Osteoblast (primary cell): Measurements from ENCODE around the gene DNAH8. TPM values are rescaled to one million over a fixed set of nuclear protein-coding genes. Genes with fewer than 3 reads are reported as not detected.
"Not testable (repeated sequence)": the region's sequence is repeated elsewhere in the genome, so short reads cannot be mapped to it uniquely, and the experiment has no call there.

ENCODE experiments used
- DNase-seq: peaks from one replicate; pipeline ENCODE4 v3.0.0; 2011; ENCODE audit warnings: low spot score, mixed read lengths; ENCODE audit not compliant: insufficient read length; ENCODE audit errors: missing footprints
- H2AFZ ChIP-seq: 2 replicates; pipeline ENCODE4 v1.6.0; 2011; ENCODE audit warnings: mild to moderate bottlenecking, low read length
- H3K27ac ChIP-seq: 2 replicates; pipeline ENCODE4 v1.5.1; 2011; ENCODE audit warnings: mild to moderate bottlenecking, low read depth, low read length, moderate library complexity
- H3K27me3 ChIP-seq: 2 replicates; pipeline ENCODE4 v1.6.0; 2012; ENCODE audit warnings: mild to moderate bottlenecking, control low read depth, inconsistent platforms, low read length, moderate library complexity; ENCODE audit not compliant: insufficient read depth
- H3K36me3 ChIP-seq: 2 replicates; pipeline ENCODE4 v1.5.1; 2011; ENCODE audit warnings: mild to moderate bottlenecking, low read length, control low read depth, moderate library complexity; ENCODE audit not compliant: insufficient read depth
- H3K4me1 ChIP-seq: 2 replicates; pipeline ENCODE4 v1.5.1; 2011; ENCODE audit warnings: mild to moderate bottlenecking, low read length, control low read depth, moderate library complexity; ENCODE audit not compliant: insufficient read depth
- H3K4me2 ChIP-seq: 2 replicates; pipeline ENCODE4 v1.6.0; 2011; ENCODE audit warnings: mild to moderate bottlenecking, low read length; ENCODE audit not compliant: insufficient read depth
- H3K4me3 ChIP-seq: fragments of 200-600 bp; sonication (generic); 3 replicates; pipeline ENCODE4 v1.5.1; 2012; ENCODE audit warnings: mild to moderate bottlenecking, low read length, inconsistent platforms; ENCODE audit not compliant: insufficient read depth
- H3K79me2 ChIP-seq: 2 replicates; pipeline ENCODE4 v1.6.0; 2012; ENCODE audit warnings: mild to moderate bottlenecking, low read length, control low read depth, inconsistent platforms; ENCODE audit not compliant: insufficient read depth
- H3K9me3 ChIP-seq: 2 replicates; pipeline ENCODE4 v1.5.1; 2011; ENCODE audit warnings: low read depth, low read length, control low read depth
- H4K20me1 ChIP-seq: 2 replicates; pipeline ENCODE4 v1.6.0; 2012; ENCODE audit warnings: mild to moderate bottlenecking, low read length, control low read depth; ENCODE audit not compliant: insufficient read depth
- CTCF ChIP-seq: IDR thresholded peaks from 2 replicates; pipeline ENCODE4 v1.5.1; 2011; ENCODE audit warnings: mild to moderate bottlenecking, low read depth, low read length, moderate library complexity; ENCODE audit errors: extremely low read depth
- total RNA-seq: library from RNA; depleted of rRNA; stranded (reverse); fragments of >200 nt; gene quantifications from 2 replicates; pipeline ENCODE4 v1.2.3, GENCODE V29; 2012

DNAH8 gene
- total RNA-seq, 1 donor: 0.36 TPM

GRCh38 chr6:38695933-38696332 lies 19.2 kb upstream of the DNAH8 start:
- Histone ChIP-seq H3K36me3 (no peaks in the 10 kb centered on the region), H3K4me1 (no peaks in the 10 kb centered on the region), H3K27me3 (no peaks in the 10 kb centered on the region), H3K9me3 (no peaks in the 10 kb centered on the region), H3K4me2 (no peak overlapping the region), H3K79me2 (peaks cover 73% of the 10 kb centered on the region), H3K27ac (no peak overlapping the region), H4K20me1 (peaks cover 19% of the 10 kb centered on the region), H2AFZ (no peak overlapping the region), H3K4me3 (no peak overlapping the region)
- DNase-seq: no peak
- no peak for TF ChIP-seq CTCF

GRCh38 chr6:38696345-38696744 lies 18.8 kb upstream of the DNAH8 start:
- Histone ChIP-seq H3K4me2 (no peak overlapping the region), H3K4me1 (no peaks in the 10 kb centered on the region), H3K27ac (no peak overlapping the region), H3K79me2 (peaks cover 74% of the 10 kb centered on the region), H3K36me3 (no peaks in the 10 kb centered on the region), H4K20me1 (peaks cover 19% of the 10 kb centered on the region), H3K4me3 (no peak overlapping the region), H3K27me3 (no peaks in the 10 kb centered on the region), H3K9me3 (no peaks in the 10 kb centered on the region), H2AFZ (no peak overlapping the region)
- no peak for TF ChIP-seq CTCF
- DNase-seq: no peak

DNA sequence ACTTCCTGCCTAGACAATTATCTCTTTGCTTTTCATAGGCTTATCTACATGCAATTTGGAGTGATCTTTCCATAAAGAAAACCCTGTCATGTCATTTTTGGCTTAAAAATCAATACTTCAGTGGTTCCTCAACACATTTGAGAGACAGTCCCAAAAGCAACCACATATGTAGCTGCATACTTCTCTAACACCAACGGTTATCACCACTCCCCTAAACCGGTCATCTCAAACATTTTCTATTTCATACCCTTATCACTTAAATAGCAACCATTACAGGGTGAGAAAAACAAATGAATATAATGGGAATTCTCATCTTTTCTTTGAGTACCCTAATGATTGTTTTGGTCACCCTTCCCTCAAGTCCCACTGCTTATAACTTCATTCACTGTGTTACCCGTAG lies 17.3 kb upstream of the DNAH8 start:
- Histone ChIP-seq H3K4me1 (peaks cover 3% of the 10 kb centered on the region), H3K79me2 (peaks cover 73% of the 10 kb centered on the region), H3K36me3 (no peaks in the 10 kb centered on the region), H3K27ac (no peak overlapping the region), H3K4me3 (no peak overlapping the region), H3K9me3 (no peaks in the 10 kb centered on the region), H3K4me2 (no peak overlapping the region), H2AFZ (no peak overlapping the region), H4K20me1 (peaks cover 19% of the 10 kb centered on the region), H3K27me3 (no peaks in the 10 kb centered on the region)
- DNase-seq: no peak
- TF ChIP-seq CTCF: no peak

DNA sequence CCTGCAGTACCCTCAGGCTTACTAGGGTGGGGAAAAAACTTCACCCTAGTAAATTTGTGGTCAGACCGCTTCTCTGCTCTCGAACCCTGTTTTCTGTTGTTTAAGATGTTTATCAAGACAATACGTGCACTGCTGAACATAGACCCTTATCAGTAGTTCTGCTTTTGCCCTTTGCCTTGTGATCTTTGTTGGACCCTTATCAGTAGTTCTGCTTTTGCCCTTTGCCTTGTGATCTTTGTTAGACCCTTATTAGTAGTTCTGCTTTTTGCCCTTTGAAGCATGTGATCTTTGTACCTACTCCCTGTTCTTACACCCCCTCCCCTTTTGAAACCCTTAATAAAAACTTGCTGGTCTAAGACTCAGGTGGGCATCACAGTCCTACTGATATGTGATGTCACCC lies 15.4 kb upstream of the DNAH8 start:
- not testable (repeated sequence) for H3K4me3 ChIP-seq, DNase-seq, H2AFZ ChIP-seq, H3K27ac ChIP-seq, H3K27me3 ChIP-seq, H3K4me2 ChIP-seq, H3K4me1 ChIP-seq, H3K9me3 ChIP-seq, H3K36me3 ChIP-seq
- peaks cover 62% of the 10 kb centered on the region for H3K79me2 ChIP-seq
- H4K20me1 ChIP-seq: peaks cover 19% of the 10 kb centered on the region

DNA sequence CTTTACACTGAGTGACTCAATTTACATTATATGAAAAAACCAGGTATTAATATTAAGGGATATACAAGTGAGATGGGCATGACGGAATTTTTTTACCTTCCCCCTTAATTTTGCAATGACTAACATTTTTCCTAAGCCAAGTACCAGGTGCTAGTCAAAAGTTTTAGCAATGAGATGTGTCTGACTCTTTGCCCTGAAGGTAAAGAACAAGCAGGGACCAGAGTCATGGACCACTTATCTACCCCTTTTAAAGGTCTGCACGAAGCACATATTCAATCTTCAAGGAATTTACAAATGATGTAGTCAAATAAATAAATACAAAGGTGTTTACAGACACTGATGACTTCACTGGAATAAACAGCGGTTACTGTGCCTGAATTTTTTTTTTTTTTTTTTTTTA lies 13.6 kb upstream of the DNAH8 start:
- Histone ChIP-seq H3K79me2 (peaks cover 46% of the 10 kb centered on the region), H3K4me2 (peak overlapping the region; percentile 88), H3K4me3 (no peak overlapping the region)

More for the DNA sequence above, 13.6 kb upstream of the DNAH8 start:
- H2AFZ ChIP-seq: no peak overlapping the region
- peaks cover 11% of the 10 kb centered on the region for H4K20me1 ChIP-seq
- H3K9me3 ChIP-seq: no peaks in the 10 kb centered on the region
- H3K27me3 ChIP-seq: no peaks in the 10 kb centered on the region
- H3K4me1 ChIP-seq: peaks cover 3% of the 10 kb centered on the region
- no peak for TF ChIP-seq CTCF
- H3K27ac ChIP-seq: no peak overlapping the region
- H3K36me3 ChIP-seq: no peaks in the 10 kb centered on the region
- no peak for DNase-seq
